ENCODE results near the gene PALS1.
"Not testable (repeated sequence)": the region's sequence is repeated elsewhere in the genome, so short reads cannot be mapped to it uniquely, and the experiment has no call there.

Gene PALS1

DNA sequence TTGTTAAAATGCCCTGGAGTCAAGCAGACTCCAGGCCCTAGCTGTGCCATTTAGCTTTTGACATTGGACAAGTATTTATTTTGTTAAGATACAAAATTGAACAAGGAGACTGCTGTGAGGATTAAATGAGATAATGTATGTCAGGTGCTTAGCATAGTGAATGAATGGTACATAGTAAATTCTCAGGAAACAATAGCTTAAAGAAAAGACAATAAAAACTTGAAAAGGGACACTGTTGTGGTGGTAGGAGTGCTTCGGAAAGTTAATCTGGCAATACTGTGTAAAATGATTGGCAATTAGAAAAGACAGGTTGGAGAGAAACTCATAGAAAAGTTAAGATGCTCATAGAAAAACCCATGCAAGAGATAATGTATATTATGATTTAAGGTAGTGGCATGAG is 19.7 kb downstream of the PALS1 start:
- DNase-seq = no peak

GRCh38 chr14:67263499-67264149 is 22.4 kb downstream of the PALS1 start:
- DNase-seq = peak; percentile 66

- DNase-seq = peak; percentile 57
These were observed 23.9 kb downstream of the PALS1 start for GRCh38 chr14:67265131-67265530.

DNA sequence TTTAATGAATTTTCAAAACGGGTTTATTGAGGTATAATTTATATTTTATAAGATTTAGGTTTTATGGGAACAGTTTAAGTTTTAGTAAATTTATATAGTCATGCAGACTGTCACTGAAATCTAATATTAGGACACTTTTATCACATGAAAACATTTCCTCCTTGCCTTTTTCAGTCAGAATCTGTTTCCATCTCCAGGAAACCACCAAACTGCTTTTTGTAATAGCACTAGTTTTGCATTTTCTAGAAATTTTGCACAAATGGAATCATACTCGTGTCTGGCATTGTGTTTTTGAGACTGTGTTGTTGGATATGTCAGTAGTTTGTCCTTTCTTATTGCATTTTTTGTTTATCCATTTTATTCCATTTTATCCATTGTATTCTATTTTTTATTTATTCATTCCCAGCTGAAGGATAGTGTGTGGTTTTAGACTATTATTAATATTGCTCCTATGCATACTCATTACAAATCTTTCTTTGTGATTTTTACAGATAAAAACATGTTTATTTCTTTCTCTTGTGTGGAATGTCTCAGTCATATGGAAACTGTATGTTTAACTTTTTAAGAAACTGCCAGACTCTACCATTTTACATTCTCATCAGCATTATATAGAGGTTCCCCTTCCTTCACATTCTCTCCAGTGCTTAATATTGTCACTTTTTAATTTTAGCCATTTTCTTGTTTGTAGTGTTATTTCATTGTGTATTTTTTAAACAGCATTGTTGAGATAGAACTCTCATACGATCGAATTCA is 26.5 kb downstream of the PALS1 start:
- DNase-seq = no peak

DNA sequence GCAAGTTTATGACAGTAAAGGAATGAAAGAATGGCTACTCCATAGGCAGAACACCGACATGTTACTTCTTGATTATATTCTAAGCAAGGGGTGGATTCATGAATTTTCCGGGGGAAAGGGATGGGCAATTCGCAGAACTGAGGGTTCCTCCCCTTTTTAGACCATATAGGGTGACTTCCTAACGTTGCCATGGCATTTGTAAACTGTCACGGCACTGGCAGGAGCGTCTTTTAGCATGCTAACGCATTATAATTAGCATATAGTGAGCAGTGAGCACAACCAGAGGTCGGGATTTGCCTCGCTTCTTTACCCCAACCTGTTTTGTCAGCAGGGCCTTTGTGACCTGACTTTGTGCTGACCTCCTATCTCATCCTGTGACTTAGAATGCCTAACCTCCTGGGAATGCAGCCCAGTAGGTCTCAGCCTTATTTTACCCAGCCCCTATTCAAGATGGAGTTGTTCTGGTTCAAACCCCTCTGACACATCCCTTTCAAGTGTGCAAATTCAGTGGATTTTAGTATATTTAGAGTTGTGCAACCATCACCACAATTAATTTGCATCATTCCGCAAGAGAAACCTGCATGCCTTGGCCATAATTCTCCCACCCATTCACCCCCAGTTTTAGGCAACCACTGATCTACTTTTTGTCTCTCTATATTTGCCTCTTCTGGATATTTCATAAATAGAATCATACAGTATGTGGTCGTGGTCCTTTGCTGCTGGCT is 27.4 kb downstream of the PALS1 start:
- peak; percentile 4 for DNase-seq

GRCh38 chr14:67269298-67270060 is 28.2 kb downstream of the PALS1 start:
- peak; percentile 77 for DNase-seq

GRCh38 chr14:67270145-67270753 is 29.0 kb downstream of the PALS1 start:
- no peak for DNase-seq

DNA sequence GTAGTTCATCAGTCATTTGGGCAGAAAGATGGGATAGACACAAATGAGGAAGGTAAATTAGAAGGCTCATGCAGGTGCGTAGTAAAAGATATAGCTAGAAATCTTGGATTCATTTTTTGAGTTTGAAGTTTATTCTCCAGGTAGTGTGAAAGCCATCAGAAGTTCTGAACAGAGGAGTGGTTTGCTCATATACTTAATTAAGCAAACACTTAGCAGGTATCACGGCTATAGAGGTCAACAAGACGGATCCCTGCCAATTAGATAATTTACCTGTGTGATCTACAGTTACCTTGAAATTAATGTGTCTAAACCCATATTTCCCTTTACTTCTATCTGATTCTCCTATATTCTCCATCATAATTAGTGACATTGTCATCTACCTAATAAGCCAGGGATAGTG is 29.7 kb downstream of the PALS1 start:
- no peak for DNase-seq

- not testable (repeated sequence) for DNase-seq
These were observed 32.0 kb downstream of the PALS1 start for GRCh38 chr14:67273281-67273680.

- DNase-seq = no peak
These were observed 34.9 kb downstream of the PALS1 start for GRCh38 chr14:67276131-67276530.

GRCh38 chr14:67280506-67280905 is 39.3 kb downstream of the PALS1 start:
- DNase-seq = no peak

DNA sequence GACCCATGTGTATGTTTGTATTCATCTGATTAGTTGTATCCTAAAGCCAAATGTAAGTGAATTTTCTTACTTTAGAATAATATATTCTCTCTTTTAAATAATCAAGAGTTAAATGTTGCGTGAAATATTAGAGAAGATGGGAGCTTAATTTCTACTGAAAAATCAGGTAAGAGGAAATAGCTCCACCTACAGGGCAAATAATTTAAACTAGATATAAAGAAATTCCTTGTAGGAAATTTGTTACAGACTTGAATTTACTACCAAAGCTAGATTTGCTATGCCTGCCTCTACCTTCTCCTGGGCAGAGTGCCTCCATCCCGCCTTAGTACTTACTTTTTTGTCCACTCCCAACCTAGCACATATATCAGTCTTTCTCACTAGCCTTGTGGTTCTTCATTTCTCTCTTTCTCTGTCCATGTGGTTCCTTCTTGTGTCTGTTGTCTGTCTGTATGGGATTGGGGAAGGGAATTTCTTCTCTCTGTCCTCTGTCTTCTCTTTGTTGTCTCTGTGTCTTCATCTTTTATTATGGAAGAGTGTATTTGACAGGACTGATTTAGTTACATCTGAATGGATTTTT is 44.7 kb downstream of the PALS1 start:
- DNase-seq = peak; percentile 27

All from fibroblast of skin of abdomen (primary cell).